H9 (cell line): Measurements from ENCODE around the gene PARP3. TPM values are rescaled to one million over a fixed set of nuclear protein-coding genes. Genes with fewer than 3 reads are reported as not detected.

Experiments used
- DNase-seq: peaks from one replicate; pipeline ENCODE4 v3.0.0-alpha.2; 2017
- H2AFZ ChIP-seq: one replicate; pipeline ENCODE4 v1.6.1; 2013; ENCODE audit warnings: mild to moderate bottlenecking, low read length, control low read depth, moderate library complexity
- H2AK5ac ChIP-seq: 2 replicates; pipeline ENCODE4 v1.6.1; 2013; ENCODE audit warnings: low read length, control low read depth, mixed read lengths; ENCODE audit not compliant: insufficient read length
- H2BK120ac ChIP-seq: one replicate; pipeline ENCODE4 v1.6.1; 2013; ENCODE audit warnings: low read depth, mild to moderate bottlenecking, low read length, control low read depth, inconsistent platforms; ENCODE audit not compliant: poor library complexity, severe bottlenecking
- H2BK12ac ChIP-seq: 2 replicates; pipeline ENCODE4 v1.6.1; 2013; ENCODE audit warnings: low read length, control low read depth, mixed read lengths, low read depth; ENCODE audit not compliant: insufficient read length
- H2BK15ac ChIP-seq: 2 replicates; pipeline ENCODE4 v1.6.1; 2013; ENCODE audit warnings: low read depth, low read length, control low read depth
- H2BK20ac ChIP-seq: one replicate; pipeline ENCODE4 v1.6.1; 2013; ENCODE audit warnings: low read depth, mild to moderate bottlenecking, low read length, control low read depth, inconsistent platforms; ENCODE audit not compliant: poor library complexity, severe bottlenecking
- H2BK5ac ChIP-seq: 2 replicates; pipeline ENCODE4 v1.6.1; 2013; ENCODE audit warnings: low read length, control low read depth, mixed read lengths; ENCODE audit not compliant: insufficient read length
- H3K14ac ChIP-seq: 2 replicates; pipeline ENCODE4 v1.6.1; 2013; ENCODE audit warnings: low read length, control low read depth; ENCODE audit not compliant: insufficient read depth
- H3K18ac ChIP-seq: 2 replicates; pipeline ENCODE4 v1.6.1; 2013; ENCODE audit warnings: low read depth, mild to moderate bottlenecking, mixed read lengths, low read length, control low read depth; ENCODE audit not compliant: insufficient read length
- H3K23ac ChIP-seq: 2 replicates; pipeline ENCODE4 v1.6.1; 2013; ENCODE audit warnings: low read length, control low read depth, mixed read lengths, low read depth; ENCODE audit not compliant: insufficient read length
- H3K23me2 ChIP-seq: 2 replicates; pipeline ENCODE4 v1.6.1; 2013; ENCODE audit warnings: low read depth, mild to moderate bottlenecking, mixed read lengths, low read length, control low read depth; ENCODE audit not compliant: insufficient read length, poor library complexity, severe bottlenecking
- H3K27ac ChIP-seq: 2 replicates; pipeline ENCODE4 v1.5.1; 2013; ENCODE audit warnings: low read length, control low read depth, mixed read lengths, low read depth; ENCODE audit not compliant: insufficient read length
- H3K27me3 ChIP-seq: 2 replicates; pipeline ENCODE4 v1.6.1; 2013; ENCODE audit warnings: low read length, control low read depth, inconsistent platforms; ENCODE audit not compliant: insufficient read depth
- H3K4ac ChIP-seq: 2 replicates; pipeline ENCODE4 v1.6.1; 2013; ENCODE audit warnings: low read depth, mild to moderate bottlenecking, control low read depth, inconsistent platforms, low read length, moderate library complexity
- H3K4me1 ChIP-seq: 2 replicates; pipeline ENCODE4 v1.6.1; 2013; ENCODE audit warnings: low read length, control low read depth, inconsistent platforms; ENCODE audit not compliant: insufficient read depth
- H3K4me2 ChIP-seq: 2 replicates; pipeline ENCODE4 v1.6.1; 2013; ENCODE audit warnings: low read length, control low read depth, mixed read lengths; ENCODE audit not compliant: insufficient read length, insufficient read depth
- H3K56ac ChIP-seq: 2 replicates; pipeline ENCODE4 v1.6.1; 2013; ENCODE audit warnings: low read depth, mild to moderate bottlenecking, mixed read lengths, low read length, control low read depth; ENCODE audit not compliant: insufficient read length
- H3K79me1 ChIP-seq: 2 replicates; pipeline ENCODE4 v1.6.1; 2013; ENCODE audit warnings: low read depth, mild to moderate bottlenecking, moderate library complexity, low read length, control low read depth, inconsistent platforms; ENCODE audit not compliant: insufficient read depth, poor library complexity, severe bottlenecking
- H3K79me2 ChIP-seq: 2 replicates; pipeline ENCODE4 v1.6.1; 2013; ENCODE audit warnings: low read length, control low read depth, inconsistent platforms; ENCODE audit not compliant: insufficient read depth
- H3K9ac ChIP-seq: 2 replicates; pipeline ENCODE4 v1.6.1; 2013; ENCODE audit warnings: low read length, control low read depth, mixed read lengths; ENCODE audit not compliant: insufficient read length; ENCODE audit errors: extremely low read depth
- H3K9me3 ChIP-seq: one replicate; pipeline ENCODE4 v1.6.1; 2013; ENCODE audit warnings: low read depth, low read length, inconsistent platforms; ENCODE audit not compliant: control insufficient read depth
- H3T11ph ChIP-seq: one replicate; pipeline ENCODE4 v1.6.1; 2013; ENCODE audit warnings: mild to moderate bottlenecking, low read length, control low read depth, inconsistent platforms
- H4K20me1 ChIP-seq: one replicate; pipeline ENCODE4 v1.6.1; 2013; ENCODE audit not compliant: control insufficient read depth, insufficient read length, insufficient read depth
- H4K5ac ChIP-seq: 2 replicates; pipeline ENCODE4 v1.6.1; 2013; ENCODE audit warnings: low read depth, mild to moderate bottlenecking, mixed read lengths, low read length, control low read depth; ENCODE audit not compliant: insufficient read length
- H4K8ac ChIP-seq: replicated peaks from 2 replicates; pipeline ENCODE4 v1.6.1; 2013; ENCODE audit warnings: low read length, control low read depth, mixed read lengths, low read depth; ENCODE audit not compliant: insufficient read length
- H4K91ac ChIP-seq: 2 replicates; pipeline ENCODE4 v1.6.1; 2013; ENCODE audit warnings: low read depth, mild to moderate bottlenecking, moderate library complexity, mixed read lengths, low read length, control low read depth; ENCODE audit not compliant: insufficient read length
- H3K27ac Mint-ChIP-seq, 3 experiments: 2 replicates in 2 of 3; 3 replicates in 1 of 3; pipeline ENCODE4 v1.8.0; 2020 to 2021; ENCODE audit warnings: mixed read lengths in 3 of 3, mild to moderate bottlenecking in 1 of 3, moderate library complexity in 1 of 3
- H3K27me3 Mint-ChIP-seq: 2 replicates; pipeline ENCODE4 v1.8.0; 2021; ENCODE audit warnings: low read depth, mild to moderate bottlenecking, moderate library complexity, mixed read lengths
- H3K36me3 Mint-ChIP-seq, 3 experiments: 2 replicates in 2 of 3; 3 replicates in 1 of 3; pipeline ENCODE4 v1.8.0; 2020 to 2021; ENCODE audit warnings: low read depth in 3 of 3, mixed read lengths in 3 of 3; ENCODE audit not compliant: insufficient read depth in 1 of 3
- H3K4me1 Mint-ChIP-seq, 2 experiments: 2 replicates each; pipeline ENCODE4 v1.8.0; 2020; ENCODE audit warnings: mixed read lengths in 2 of 2
- H3K4me3 Mint-ChIP-seq, 2 experiments: 2 replicates in 1 of 2; 3 replicates in 1 of 2; pipeline ENCODE4 v1.8.0; 2020 to 2021; ENCODE audit warnings: mild to moderate bottlenecking in 2 of 2, mixed read lengths in 2 of 2, moderate library complexity in 1 of 2
- H3K9me3 Mint-ChIP-seq, 2 experiments: 2 replicates in 1 of 2; 3 replicates in 1 of 2; pipeline ENCODE4 v1.8.0; 2020; ENCODE audit warnings: mild to moderate bottlenecking in 2 of 2, mixed read lengths in 2 of 2, moderate library complexity in 1 of 2
- CTCF ChIP-seq: fragments of 200-600 bp; sonication (generic); conservative IDR thresholded peaks from 3 replicates; pipeline ENCODE4 v1.8.0; 2021; ENCODE audit warnings: antibody characterized with exemption, mild to moderate bottlenecking
- WGBS: extraction: QIAGEN DNeasy Blood & Tissue Kit; methylation state at CpG from one replicate; pipeline ENCODE4 v1.1.7; 2013; ENCODE audit warnings: missing lambda C conversion rate, low lambda C conversion rate, mixed read lengths; ENCODE audit not compliant: insufficient read length; ENCODE audit errors: extremely low coverage; 5-methylcytosine and 5-hydroxymethylcytosine counted together
- total RNA-seq: library from RNA; stranded (reverse); gene quantifications from 2 replicates; pipeline ENCODE4 v1.2.1, GENCODE V29; 2021

PARP3 gene
- total RNA-seq, 1 experiment from 2014 or later = 1.3 TPM

- H3K4me3 Mint-ChIP-seq = peak overlapping the region in 1 of 2 experiments; percentile 14; a peak in 1 of 5 replicates
- no peak for TF ChIP-seq CTCF
- Histone ChIP-seq H2BK120ac (no peak overlapping the region), H3K9ac (no peak overlapping the region), H3K79me2 (no peaks in the 10 kb centered on the region), H2BK15ac (no peak overlapping the region), H3K56ac (no peak overlapping the region), H2BK12ac (no peak overlapping the region), H3K23me2 (peaks cover 11% of the 10 kb centered on the region), H3K4me2 (no peak overlapping the region), H3K4ac (no peak overlapping the region), H2AK5ac (no peak overlapping the region), H4K91ac (no peak overlapping the region), H3K79me1 (no peaks in the 10 kb centered on the region), H3T11ph (no peak overlapping the region), H2BK5ac (no peak overlapping the region), H3K9me3 (no peaks in the 10 kb centered on the region), H3K23ac (no peak overlapping the region), H3K18ac (no peak overlapping the region), H3K27me3 (no peaks in the 10 kb centered on the region), H2AFZ (no peak overlapping the region), H3K4me1 (peaks cover 10% of the 10 kb centered on the region; the same call in 1 of the 2 replicates), H4K5ac (no peak overlapping the region), H3K14ac (no peak overlapping the region), H2BK20ac (no peak overlapping the region), H3K27ac (no peak overlapping the region), H4K8ac (no peak overlapping the region), H4K20me1 (no peaks in the 10 kb centered on the region)
- H3K4me1 Mint-ChIP-seq = peaks cover 53 to 73% of the 10 kb centered on the region in 2 experiments
- WGBS = no CpG with 5 or more reads among the region's 4 CpGs
- peaks cover 0 to 5% (median 2%) of the 10 kb centered on the region in 3 experiments; a peak in 3 of 7 replicates for H3K36me3 Mint-ChIP-seq
- DNase-seq = no peak
- H3K27me3 Mint-ChIP-seq = peaks cover 55% of the 10 kb centered on the region
- no peaks in the 10 kb centered on the region for H3K9me3 Mint-ChIP-seq
- H3K27ac Mint-ChIP-seq = no peak overlapping the region
These were observed 22.4 kb downstream of the PARP3 start for GRCh38 chr3:51964521-51964920.
